IPS-NIHi11 (cell line): ENCODE data around the gene KISS1R.
"Not testable (repeated sequence)": the region's sequence is repeated elsewhere in the genome, so short reads cannot be mapped to it uniquely, and the experiment has no call there.

ENCODE experiments used
- DNase-seq: peaks from one replicate; pipeline ENCODE4 v3.0.0; 2012; ENCODE audit warnings: mixed read lengths, low spot score

Gene KISS1R

DNA sequence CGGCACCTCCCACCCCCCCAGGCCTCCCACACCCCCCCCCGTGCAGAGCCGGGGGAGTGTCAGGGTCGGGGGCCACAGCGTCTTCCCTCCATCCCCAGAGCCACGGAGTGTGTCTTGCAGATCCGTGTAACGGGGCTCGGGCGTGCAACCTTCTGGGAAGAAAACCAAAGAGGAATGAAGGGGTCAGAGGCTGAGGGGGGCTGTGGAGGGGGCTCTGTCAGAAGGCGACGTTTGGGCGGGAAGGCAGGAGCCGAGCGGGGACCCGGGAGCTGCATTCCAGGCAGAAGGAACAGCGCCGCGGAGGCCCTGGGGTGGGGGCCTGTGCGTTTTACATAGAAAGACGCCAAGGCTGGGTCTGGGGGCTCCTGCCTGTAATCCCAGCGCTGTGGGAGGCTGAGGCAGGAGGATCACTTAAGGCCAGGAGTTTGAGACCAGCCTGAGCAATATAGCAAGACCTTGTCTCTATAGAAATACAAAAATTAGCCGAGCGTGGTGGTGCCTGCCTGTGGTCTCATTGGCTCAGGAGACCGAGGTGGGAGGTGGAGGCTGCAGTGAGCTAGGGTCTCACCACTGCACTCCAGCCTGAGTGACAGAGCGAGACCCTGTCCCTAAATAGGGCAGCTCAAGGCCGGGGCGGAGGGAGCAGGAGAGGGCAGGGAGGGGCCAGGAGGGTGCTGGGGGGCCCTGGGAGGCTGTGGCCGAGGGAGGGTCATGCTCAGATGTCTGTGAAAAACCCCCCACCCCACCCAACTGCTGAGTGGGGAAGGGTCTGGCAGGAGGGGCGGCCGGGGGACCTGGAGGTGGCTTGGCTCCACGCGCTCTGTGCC is 36.5 kb downstream of the KISS1R start:
- peak; percentile 69 for DNase-seq

DNA sequence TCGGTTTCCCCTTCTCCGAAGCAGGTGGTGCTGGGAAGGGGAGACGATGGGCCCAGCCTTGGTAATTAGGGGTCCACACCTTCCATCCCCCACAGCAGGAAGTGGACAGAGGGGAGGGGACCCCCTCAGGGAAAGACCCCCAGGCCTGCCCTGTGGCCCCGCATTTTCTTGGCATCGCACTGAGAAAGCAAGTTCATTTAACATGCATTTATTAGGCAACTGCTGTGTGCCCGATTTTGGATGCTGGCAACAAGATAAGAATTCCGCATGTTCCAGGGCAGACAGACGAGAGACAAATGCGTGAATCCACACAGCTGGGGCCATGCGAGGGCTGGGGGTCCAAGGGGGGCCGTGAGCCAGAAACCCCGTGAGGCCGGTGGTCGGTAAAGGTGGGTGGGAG is 37.1 kb downstream of the KISS1R start:
- DNase-seq: no peak

DNA sequence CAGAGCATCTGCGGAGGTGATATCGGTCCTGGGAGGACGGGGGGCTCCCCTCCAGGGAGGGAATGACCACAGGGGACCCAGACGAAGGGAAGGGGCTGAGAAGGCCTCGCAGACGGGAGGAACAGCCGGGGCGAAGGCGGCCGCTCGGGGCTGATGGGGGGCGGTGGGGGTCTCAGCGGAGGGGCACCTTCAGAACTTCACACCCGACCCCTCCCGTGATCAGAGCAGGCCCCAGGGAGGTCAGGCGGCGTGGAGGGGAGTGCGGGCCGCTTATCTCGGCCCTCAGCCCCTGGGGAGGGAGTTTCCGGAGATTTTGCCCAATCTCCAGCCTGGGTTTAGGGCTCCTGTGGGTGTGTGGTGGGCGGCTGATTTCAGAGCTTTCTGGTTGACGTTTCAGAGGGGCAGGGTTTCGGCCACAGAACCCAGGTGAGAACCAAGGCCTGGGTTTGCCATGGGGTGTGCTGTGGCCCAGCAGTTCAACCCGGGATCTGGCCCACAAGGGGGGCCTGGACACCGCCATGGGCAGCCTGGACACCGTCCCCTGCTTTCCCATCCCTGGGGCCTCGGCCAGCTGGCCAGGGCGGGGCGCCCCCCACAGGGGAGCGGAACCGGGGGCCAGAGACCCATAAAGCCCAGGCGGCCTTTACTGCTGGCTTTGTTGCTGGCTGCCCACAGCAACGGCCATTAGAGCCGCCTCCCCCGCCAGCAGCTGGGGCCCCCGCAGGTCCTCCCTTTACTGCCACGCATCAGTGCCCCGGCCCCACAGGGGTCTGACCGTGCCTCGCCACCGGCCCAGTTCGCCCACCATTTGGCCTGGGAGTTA is 37.8 kb downstream of the KISS1R start:
- peak; percentile 57 for DNase-seq

DNA sequence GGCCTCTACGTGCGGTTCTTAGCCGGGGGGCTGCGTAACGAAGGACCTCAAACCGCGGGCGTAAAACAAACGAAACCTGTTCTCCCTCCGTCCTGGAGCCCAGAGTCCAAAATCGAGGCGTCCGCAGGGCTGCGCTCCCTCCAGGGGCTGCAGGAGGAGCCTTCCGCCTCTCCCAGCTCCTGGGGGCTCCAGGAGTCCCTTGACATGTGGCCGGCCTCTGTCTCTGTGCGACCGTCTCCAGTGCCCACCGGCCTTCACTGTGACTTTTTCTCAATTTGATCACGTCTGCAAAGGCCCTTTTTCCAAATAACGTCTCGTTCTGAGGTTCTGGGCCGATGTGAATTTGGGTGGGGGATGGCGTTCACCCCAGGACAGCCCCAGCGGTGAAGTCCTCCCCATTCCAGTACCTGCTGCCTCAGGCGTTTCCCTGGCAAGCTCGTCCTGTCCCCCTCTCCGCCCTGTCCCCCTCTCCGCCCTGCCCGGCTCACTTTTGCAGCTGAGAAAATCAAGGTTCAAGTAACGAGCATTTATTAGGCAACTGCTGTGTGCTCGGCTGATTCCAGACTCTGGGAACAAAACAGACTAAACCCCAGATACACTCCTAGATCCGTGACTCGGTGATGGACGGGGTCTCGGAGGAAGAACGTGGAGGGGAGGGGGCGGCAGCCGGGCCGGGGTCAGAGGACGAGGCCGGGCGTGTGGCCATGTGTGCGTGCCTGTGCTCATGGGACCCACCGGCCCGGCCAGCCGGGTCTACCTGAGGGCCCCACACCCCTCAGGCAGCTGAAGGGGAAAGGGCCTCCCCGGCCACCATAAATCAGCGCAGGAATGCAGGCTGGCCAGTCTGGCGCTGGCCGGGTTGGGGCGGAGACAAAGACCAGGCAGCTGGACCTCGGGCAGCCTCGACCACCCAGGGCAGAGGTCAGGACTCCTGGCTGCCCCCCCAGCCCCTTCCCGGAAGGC is 39.0 kb downstream of the KISS1R start:
- peak; percentile 75 for DNase-seq

DNA sequence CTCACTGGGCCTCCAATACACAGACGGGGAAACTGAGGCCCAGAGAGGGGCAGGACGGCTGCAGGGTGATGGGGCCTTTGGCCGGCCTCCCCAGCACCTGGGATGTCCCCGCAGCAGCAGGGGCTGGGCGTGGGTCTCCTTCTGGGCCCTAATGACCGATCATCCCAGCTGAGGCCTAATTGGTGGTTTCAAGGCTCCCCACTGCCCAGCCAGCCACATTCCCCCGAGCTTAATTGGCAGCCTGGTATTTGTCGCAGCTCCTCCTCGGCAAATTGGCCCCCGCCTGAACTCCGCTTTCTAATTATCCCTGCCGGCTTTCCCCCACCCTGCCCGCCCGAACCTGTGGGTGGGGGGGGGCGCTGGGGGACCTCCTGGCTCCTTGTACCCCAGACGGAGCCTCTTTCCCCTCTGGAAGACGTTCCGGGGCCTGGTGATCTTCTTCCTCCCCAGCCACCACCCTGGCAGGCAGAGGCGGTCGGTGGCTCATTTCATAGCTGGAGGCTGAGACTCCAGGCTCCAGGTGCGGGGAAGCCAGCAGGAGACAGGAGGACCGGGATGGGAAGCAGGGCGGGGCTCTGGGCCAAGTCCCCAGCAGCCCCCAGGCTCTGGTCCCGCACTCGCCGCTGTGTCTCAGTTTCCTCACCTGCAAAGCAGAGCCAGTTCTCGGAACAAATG is 39.8 kb downstream of the KISS1R start:
- peak; percentile 78 for DNase-seq

DNA sequence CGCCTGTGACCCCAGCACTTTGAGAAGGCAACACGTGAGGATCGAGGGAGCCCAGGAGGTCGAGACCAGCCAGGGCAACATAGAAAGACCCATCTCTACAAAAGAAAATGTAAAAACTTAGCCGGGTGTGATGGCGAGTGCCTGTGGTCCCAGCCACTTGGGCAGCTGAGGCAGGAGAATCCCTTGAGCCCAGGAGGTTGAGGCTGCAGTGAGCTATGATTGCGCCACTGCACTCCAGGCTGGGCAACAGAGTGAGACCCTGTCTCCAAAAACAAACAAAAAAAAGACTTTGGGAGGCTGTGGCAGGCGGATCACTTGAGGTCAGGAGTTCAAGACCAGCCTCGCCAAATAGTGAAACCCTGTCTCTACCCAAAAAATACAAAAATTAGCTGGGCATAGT is 40.4 kb downstream of the KISS1R start:
- DNase-seq: not testable (repeated sequence)

DNA sequence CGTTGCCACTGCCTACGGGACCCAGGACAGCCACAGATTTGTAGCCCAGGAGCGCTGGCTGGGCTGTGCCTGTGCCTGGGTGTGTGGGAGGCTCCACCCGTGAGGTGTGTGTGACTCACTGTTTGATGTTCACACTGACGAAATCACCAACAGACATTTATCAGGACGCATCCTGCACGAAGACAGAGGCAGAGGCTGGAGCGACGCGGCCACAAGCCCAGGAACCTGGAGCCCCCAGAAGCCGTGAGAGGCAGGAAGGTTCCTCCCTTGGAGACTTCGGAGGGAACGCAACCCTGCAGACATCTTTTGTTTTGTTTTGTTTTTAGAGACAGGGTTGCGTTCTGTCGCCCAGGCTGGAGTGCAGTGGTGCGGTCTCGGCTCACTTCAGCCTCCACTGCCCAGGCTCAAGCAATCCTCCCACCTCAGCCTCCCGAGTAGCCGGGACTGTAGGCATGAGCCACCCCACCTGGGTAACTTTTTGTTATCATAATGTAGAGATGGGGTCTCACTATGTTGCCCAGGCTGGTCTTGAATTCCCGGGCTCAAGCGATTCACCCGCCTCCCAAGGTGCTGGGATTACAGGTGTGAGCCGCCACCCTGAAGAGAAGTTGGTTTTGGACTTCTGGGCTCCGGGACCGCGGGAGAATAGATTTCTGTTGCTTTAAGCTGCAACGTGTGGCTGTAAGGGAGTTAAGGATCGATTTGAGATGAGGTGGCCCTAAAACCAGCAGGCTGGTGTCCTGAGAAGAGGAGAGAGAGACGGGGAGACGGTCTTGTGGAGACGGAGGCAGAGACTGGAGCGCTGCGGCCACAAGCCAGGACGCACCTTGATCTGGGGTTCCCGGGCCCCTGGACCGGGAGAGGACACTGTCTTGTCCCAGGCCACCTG is 42.1 kb downstream of the KISS1R start:
- DNase-seq: no peak

DNA sequence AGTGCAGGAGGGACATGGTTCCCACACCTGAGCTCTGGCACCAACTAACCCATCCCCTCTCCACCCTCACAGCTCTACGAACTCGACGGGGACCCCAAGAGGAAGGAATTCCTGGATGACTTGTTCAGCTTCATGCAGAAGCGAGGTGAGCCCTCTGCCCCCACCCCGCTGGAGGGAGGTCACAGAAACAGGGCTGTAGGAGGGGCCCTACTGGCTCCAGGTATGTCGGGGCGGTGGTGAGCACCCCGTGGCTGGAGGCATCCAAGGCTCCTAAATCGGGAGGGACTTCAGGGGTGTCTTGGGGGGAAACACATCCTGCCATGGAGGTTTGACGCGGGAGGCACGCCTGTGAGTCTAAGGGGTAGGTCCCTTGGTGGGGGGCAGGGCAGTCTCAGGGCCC is 42.9 kb downstream of the KISS1R start:
- peak; percentile 65 for DNase-seq

DNA sequence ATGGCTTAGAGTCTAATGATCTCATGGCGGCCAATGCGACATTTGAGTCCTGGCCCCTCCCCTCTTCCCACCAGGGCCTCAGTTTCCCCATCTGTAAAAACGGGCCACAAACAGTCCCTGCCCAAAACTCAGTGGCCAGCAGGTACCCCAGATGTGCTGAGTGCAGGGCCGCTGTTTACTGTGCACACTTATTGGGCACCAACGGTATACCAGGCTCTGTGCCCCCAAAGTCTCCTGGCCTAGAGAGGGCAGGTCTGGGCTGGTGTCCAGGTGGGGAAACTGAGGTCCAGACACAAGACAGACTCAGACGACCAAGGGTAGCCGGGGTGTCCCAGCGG is 43.4 kb downstream of the KISS1R start:
- no peak for DNase-seq

DNA sequence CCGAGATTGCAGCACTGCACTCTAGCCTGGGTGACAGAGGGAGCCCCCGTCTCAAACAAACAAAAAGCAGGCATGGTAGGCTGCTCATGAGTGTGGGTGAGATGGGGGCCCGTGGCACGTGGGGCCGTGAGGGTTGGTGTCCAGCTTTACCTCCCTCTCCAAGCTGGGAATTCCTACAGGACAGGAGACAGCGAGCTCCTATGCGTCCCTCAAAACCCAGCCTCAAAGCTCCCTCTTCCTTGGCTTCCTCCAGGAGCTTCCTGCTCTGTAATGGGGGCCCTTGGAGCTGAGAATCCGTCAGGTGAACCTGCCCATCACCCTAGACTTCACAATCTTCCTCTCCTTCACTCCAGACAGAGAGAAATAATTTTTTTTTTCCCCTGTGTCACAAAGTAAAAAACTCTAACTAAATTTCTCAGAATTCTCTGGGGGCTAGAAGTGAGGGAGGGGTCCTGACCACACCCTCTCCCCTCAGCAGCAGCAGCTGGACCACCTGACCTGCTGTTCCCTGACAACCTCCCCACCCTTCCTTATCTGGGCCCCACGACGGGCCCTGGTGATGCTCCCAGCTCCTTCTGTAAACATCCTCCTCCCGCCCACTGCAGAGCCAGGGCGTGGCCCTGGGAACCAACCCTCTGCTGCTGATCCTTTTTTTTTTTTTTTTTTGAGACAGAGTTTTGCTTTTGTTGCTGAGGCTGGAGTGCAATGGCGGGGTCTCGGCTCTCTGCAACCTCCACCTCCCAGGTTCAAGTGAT is 44.9 kb downstream of the KISS1R start:
- no peak for DNase-seq

DNA sequence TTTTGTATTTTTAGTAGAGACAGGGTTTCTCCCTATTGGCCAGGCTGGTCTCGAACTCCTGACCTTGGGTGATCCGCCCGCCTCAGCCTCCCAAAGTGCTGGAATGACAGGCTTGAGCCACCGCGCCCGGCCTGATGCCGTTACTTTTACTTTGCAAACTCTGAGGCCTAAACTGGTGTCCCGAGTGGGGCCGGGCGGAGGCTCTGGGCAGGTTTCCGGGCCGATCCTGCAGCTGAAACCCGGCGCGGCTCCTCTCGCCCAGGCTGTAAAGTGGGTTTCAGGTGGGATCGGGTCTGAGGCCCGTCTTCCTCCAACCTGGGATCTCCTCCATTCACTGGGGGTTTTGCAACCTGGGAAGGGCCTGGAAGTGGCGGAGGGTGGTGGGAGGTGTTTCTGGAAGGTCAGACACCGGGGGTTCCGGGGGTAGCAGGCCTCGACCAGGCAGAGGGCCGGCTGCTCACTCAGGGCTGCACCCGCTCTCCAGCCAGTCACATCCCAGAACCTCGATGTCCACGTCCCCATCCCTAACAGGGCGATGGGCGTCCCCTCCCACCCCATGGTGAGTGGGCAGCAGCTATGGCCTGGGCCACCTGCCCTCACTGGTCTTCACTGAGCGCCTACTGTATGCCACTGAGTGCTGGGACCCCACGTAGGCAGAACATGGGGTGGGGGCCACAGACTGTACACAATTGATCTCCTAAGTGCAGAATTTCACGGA is 45.7 kb downstream of the KISS1R start:
- no peak for DNase-seq

DNA sequence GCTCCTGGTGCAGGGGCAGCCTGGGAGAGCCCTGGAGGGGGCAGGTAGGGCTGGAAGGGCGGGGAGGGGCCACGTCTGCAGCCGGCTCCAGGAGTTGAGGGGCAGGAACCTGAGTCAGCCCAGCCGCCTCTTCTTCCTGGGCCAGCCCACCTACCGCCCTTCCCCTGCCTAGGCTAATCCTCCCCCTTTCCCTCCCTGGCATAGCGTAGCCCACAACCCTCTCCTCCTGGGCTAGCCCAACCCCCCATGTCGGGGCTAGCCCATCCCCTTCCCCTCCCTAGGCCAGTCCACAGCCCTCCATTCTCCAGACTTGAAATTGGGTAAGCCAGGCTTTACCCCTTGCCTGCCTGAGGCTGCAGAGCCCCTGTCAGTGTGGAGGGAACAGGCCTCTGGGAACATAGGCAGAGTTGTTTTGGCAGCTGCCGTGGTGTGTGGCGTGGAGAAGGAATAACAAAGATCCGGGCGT is 46.4 kb downstream of the KISS1R start:
- no peak for DNase-seq

DNA sequence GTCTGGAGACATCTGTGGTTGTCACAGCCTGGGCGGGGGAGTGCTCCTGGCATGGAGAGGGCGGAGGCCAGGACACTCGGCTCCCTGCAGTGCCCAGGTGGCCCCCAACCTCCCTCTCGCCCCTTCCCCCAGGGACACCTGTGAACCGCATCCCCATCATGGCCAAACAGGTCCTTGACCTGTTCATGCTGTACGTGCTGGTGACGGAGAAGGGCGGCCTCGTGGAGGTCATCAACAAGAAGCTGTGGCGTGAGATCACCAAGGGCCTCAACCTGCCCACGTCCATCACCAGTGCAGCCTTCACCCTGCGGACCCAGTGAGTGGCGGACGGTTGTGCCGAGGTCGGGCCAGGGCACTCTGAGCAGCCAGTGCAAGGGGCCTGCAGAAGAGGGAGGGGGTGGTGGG is 47.0 kb downstream of the KISS1R start:
- DNase-seq: no peak

DNA sequence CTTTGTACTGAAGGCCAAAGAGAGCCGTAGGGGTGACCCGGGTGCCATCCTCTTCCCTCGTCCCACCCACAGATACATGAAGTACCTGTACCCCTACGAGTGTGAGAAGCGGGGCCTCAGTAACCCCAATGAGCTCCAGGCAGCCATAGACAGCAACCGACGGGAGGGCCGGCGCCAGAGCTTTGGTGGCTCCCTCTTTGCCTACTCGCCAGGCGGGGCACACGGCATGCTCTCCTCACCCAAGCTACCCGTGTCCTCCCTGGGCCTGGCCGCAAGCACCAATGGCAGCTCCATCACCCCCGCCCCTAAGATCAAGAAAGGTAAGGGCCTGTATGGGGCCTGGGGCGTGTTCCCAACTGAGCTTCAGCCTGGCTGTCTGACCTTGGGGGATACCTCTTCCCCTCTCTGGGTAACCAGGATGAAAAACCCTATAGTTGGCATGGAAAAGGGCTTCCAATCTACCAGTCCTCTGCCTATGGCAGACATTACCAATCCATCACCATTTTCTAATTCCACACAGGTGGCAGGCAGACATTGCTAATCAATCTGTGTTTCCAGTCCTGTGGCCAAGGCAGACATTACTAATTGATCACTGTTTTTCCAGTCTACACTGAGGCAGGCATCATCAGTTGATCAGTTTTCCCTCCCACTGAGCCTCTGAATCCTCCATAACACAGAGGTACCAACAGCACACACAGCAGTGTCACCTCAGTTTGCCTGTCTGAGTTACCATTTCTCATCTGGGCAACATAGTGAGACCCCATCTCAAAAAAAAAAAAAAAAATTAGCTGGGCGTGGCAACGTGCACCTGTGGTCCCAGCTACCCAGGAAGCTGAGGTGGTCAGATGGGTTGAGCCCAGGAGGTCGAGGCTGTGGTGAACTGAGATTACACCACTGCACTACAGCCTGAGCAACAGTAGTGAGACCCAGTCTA is 47.9 kb downstream of the KISS1R start:
- no peak for DNase-seq

DNA sequence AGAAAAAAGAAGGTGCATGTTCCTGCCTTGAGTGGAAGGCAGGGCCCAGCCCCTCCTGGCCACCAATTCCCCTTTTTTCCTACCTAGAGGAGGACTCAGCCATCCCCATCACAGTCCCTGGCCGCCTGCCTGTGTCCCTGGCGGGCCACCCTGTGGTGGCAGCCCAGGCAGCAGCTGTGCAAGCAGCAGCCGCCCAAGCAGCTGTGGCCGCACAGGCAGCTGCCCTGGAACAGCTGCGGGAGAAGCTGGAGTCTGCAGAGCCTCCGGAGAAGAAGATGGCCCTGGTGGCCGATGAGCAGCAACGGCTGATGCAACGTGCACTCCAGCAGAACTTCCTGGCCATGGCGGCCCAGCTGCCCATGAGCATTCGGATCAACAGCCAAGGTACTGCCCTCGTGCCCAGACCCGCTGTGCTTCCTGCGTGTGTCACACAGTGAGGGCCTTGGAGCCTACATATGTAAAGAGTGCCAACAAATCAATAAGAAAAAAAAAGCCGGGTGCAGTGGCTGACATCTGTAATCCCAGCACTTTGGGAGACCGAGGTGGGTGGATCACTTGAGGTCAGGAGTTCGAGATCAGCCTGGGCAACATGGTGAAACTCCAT is 49.5 kb downstream of the KISS1R start:
- DNase-seq: no peak
